Measurements from ENCODE around the gene DEGS2. TPM values are rescaled to one million over a fixed set of nuclear protein-coding genes. Genes with fewer than 3 reads are reported as not detected.

DEGS2 gene
- total RNA-seq, 1 donor from 2014 or later, result 0.93 TPM

GRCh38 chr14:100117633-100118395 lies 41.6 kb downstream of the DEGS2 start:
- ATAC-seq (no peak), DNase-seq (ENCODE audit: low spot score) (no peak)

- DNase-seq (ENCODE audit: low spot score), result no peak
- ATAC-seq, result no peak
Observed at GRCh38 chr14:100117026-100117425, 42.4 kb downstream of the DEGS2 start.

- DNase-seq (ENCODE audit: low spot score) (no peak), ATAC-seq (no peak)
Observed at GRCh38 chr14:100116134-100116533, 43.3 kb downstream of the DEGS2 start.

- ATAC-seq (no peak), DNase-seq (ENCODE audit: low spot score) (no peak)
Observed at GRCh38 chr14:100115726-100116125, 43.7 kb downstream of the DEGS2 start.

- DNase-seq (ENCODE audit: low spot score), result no peak
- no peak for ATAC-seq
Observed at GRCh38 chr14:100115236-100115635, 44.2 kb downstream of the DEGS2 start.

- no peak for DNase-seq (ENCODE audit: low spot score)
Observed at GRCh38 chr14:100114109-100114765, 45.2 kb downstream of the DEGS2 start.

GRCh38 chr14:100111931-100112704 lies 47.3 kb downstream of the DEGS2 start:
- no peak for DNase-seq (ENCODE audit: low spot score)
- ATAC-seq, result no peak

More at GRCh38 chr14:100114109-100114765, 45.2 kb downstream of the DEGS2 start:
- ATAC-seq, result no peak

GRCh38 chr14:100110816-100111215 lies 48.6 kb downstream of the DEGS2 start:
- ATAC-seq (no peak), DNase-seq (ENCODE audit: low spot score) (no peak)

GRCh38 chr14:100109594-100109955 lies 49.9 kb downstream of the DEGS2 start:
- DNase-seq (ENCODE audit: low spot score) (no peak), ATAC-seq (no peak)

GRCh38 chr14:100108840-100109593 lies 50.4 kb downstream of the DEGS2 start:
- ATAC-seq (no peak), DNase-seq (ENCODE audit: low spot score) (no peak)

GRCh38 chr14:100108042-100108825 lies 51.2 kb downstream of the DEGS2 start:
- DNase-seq (ENCODE audit: low spot score) (peak; percentile 73), ATAC-seq (peak; percentile 85)

GRCh38 chr14:100107236-100107635 lies 52.2 kb downstream of the DEGS2 start:
- DNase-seq (ENCODE audit: low spot score), result no peak
- ATAC-seq, result no peak

- peak; percentile 13 for ATAC-seq
- no peak for DNase-seq (ENCODE audit: low spot score)
Observed at GRCh38 chr14:100106250-100107112, 53.0 kb downstream of the DEGS2 start.

- ATAC-seq, result no peak
- no peak for DNase-seq (ENCODE audit: low spot score)
Observed at GRCh38 chr14:100105357-100106169, 53.9 kb downstream of the DEGS2 start.

- DNase-seq (ENCODE audit: low spot score) (no peak), ATAC-seq (no peak)
Observed at GRCh38 chr14:100104523-100105300, 54.7 kb downstream of the DEGS2 start.

GRCh38 chr14:100104006-100104352 lies 55.5 kb downstream of the DEGS2 start:
- DNase-seq (ENCODE audit: low spot score), result no peak
- ATAC-seq, result peak; percentile 69

GRCh38 chr14:100103250-100104005 lies 56.0 kb downstream of the DEGS2 start:
- DNase-seq (ENCODE audit: low spot score) (no peak), ATAC-seq (peak; percentile 67)
